ENCODE data around the gene FICD. TPM values are rescaled to one million over a fixed set of nuclear protein-coding genes. Genes with fewer than 3 reads are reported as not detected.

Gene FICD
- total and polyA plus RNA-seq, 2 donors (not counting 1 experiment from before 2014, with no cell fraction given): 1.9 to 8.6 TPM

GRCh38 chr12:108526482-108527165 lies 11.5 kb downstream of the FICD start:
- H3K9ac ChIP-seq (ENCODE audit: insufficient read depth, low read length): no peak overlapping the region
- no peak overlapping the region for H2AFZ ChIP-seq (ENCODE audit: low read length)
- no peaks in the 10 kb centered on the region for H3K9me3 ChIP-seq (ENCODE audit: control insufficient read depth, insufficient read depth, low read depth, low read length)
- no peak overlapping the region for H3K4me3 ChIP-seq (replicated peaks in 1 of 4; ENCODE audit: control extremely low read depth in 1 of 4, insufficient read depth in 1 of 4, low read depth in 3 of 4, low read length in 4 of 4)
- H3K36me3 ChIP-seq (ENCODE audit: control insufficient read depth, insufficient read depth, low read length): peaks cover 27% of the 10 kb centered on the region
- H3K27me3 ChIP-seq (ENCODE audit: control insufficient read depth, insufficient read depth, low read length): no peaks in the 10 kb centered on the region
- peaks cover 8% of the 10 kb centered on the region for H3K4me1 ChIP-seq (ENCODE audit: control insufficient read depth, extremely low read depth, insufficient read depth, low read length)
- TF ChIP-seq CTCF (conservative IDR thresholded peaks at IDR 0.05 in 1 of 2, IDR thresholded peaks at IDR 0.05 in 1 of 2; ENCODE audit: low read depth in 1 of 2, low read length in 2 of 2) (peak; percentile 15 to 16), EZH2 (IDR thresholded peaks at IDR 0.05; ENCODE audit: low read length, missing control alignments) (no peak)
- no peaks in the 10 kb centered on the region for H3K79me2 ChIP-seq (ENCODE audit: control insufficient read depth, insufficient read depth, low read length)
- no peak overlapping the region for H3K4me2 ChIP-seq (ENCODE audit: extremely low read depth, insufficient read depth, low read length)
- no peaks in the 10 kb centered on the region for H4K20me1 ChIP-seq (ENCODE audit: control insufficient read depth, extremely low read depth, insufficient read depth, low read length)
- DNase-seq (ENCODE audit: low read depth in 2 of 2): peak; percentile 19 to 51
- H3K27ac ChIP-seq (ENCODE audit: insufficient read depth, low read length): no peak overlapping the region

GRCh38 chr12:108527166-108527496 lies 12.1 kb downstream of the FICD start:
- Histone ChIP-seq H3K9me3 (ENCODE audit: control insufficient read depth, insufficient read depth, low read depth, low read length) (no peaks in the 10 kb centered on the region), H3K9ac (ENCODE audit: insufficient read depth, low read length) (no peak overlapping the region), H3K27me3 (ENCODE audit: control insufficient read depth, insufficient read depth, low read length) (no peaks in the 10 kb centered on the region), H4K20me1 (ENCODE audit: control insufficient read depth, extremely low read depth, insufficient read depth, low read length) (no peaks in the 10 kb centered on the region), H3K79me2 (ENCODE audit: control insufficient read depth, insufficient read depth, low read length) (no peaks in the 10 kb centered on the region), H3K27ac (ENCODE audit: insufficient read depth, low read length) (no peak overlapping the region), H3K4me3 (replicated peaks in 1 of 4; ENCODE audit: control extremely low read depth in 1 of 4, insufficient read depth in 1 of 4, low read depth in 3 of 4, low read length in 4 of 4) (no peak overlapping the region), H3K4me1 (ENCODE audit: control insufficient read depth, extremely low read depth, insufficient read depth, low read length) (peaks cover 8% of the 10 kb centered on the region), H3K36me3 (ENCODE audit: control insufficient read depth, insufficient read depth, low read length) (peaks cover 28% of the 10 kb centered on the region), H2AFZ (ENCODE audit: low read length) (no peak overlapping the region), H3K4me2 (ENCODE audit: extremely low read depth, insufficient read depth, low read length) (no peak overlapping the region)
- DNase-seq (ENCODE audit: low read depth in 2 of 2): no peak
- TF ChIP-seq EZH2 (IDR thresholded peaks at IDR 0.05; ENCODE audit: low read length, missing control alignments): no peak
- TF ChIP-seq CTCF (conservative IDR thresholded peaks at IDR 0.05 in 1 of 2, IDR thresholded peaks at IDR 0.05 in 1 of 2; ENCODE audit: low read depth in 1 of 2, low read length in 2 of 2): no peak

GRCh38 chr12:108530161-108530560 lies 15.1 kb downstream of the FICD start:
- no peak for DNase-seq (ENCODE audit: low read depth in 2 of 2)
- Histone ChIP-seq H3K4me1 (ENCODE audit: control insufficient read depth, extremely low read depth, insufficient read depth, low read length) (peaks cover 8% of the 10 kb centered on the region), H3K9me3 (ENCODE audit: control insufficient read depth, insufficient read depth, low read depth, low read length) (no peaks in the 10 kb centered on the region), H3K9ac (ENCODE audit: insufficient read depth, low read length) (no peak overlapping the region), H3K4me3 (replicated peaks in 1 of 4; ENCODE audit: control extremely low read depth in 1 of 4, insufficient read depth in 1 of 4, low read depth in 3 of 4, low read length in 4 of 4) (no peak overlapping the region), H3K79me2 (ENCODE audit: control insufficient read depth, insufficient read depth, low read length) (no peaks in the 10 kb centered on the region), H3K36me3 (ENCODE audit: control insufficient read depth, insufficient read depth, low read length) (peaks cover 14% of the 10 kb centered on the region), H2AFZ (ENCODE audit: low read length) (no peak overlapping the region), H3K27ac (ENCODE audit: insufficient read depth, low read length) (no peak overlapping the region), H3K27me3 (ENCODE audit: control insufficient read depth, insufficient read depth, low read length) (no peaks in the 10 kb centered on the region), H4K20me1 (ENCODE audit: control insufficient read depth, extremely low read depth, insufficient read depth, low read length) (no peaks in the 10 kb centered on the region), H3K4me2 (ENCODE audit: extremely low read depth, insufficient read depth, low read length) (no peak overlapping the region)
- no peak for TF ChIP-seq CTCF (conservative IDR thresholded peaks at IDR 0.05 in 1 of 2, IDR thresholded peaks at IDR 0.05 in 1 of 2; ENCODE audit: low read depth in 1 of 2, low read length in 2 of 2)
- TF ChIP-seq EZH2 (IDR thresholded peaks at IDR 0.05; ENCODE audit: low read length, missing control alignments): no peak

All from fibroblast of lung (primary cell).